NK-92 (cell line): ENCODE measurements around the gene NEU1.

ENCODE experiments used
- DNase-seq: peaks from one replicate; lab custom pipeline; 2025; ENCODE audit not compliant: unreplicated experiment; lab: John Stamatoyannopoulos, UW

NEU1 gene

GRCh38 chr6:31896856-31897611 lies 34.4 kb upstream of the NEU1 start:
- no peak for DNase-seq

GRCh38 chr6:31896493-31896855 lies 33.9 kb upstream of the NEU1 start:
- no peak for DNase-seq

- no peak for DNase-seq
Measured at GRCh38 chr6:31892821-31893220, 30.2 kb upstream of the NEU1 start.

GRCh38 chr6:31889331-31889972 lies 26.8 kb upstream of the NEU1 start:
- DNase-seq, result no peak

GRCh38 chr6:31888276-31889258 lies 25.9 kb upstream of the NEU1 start:
- no peak for DNase-seq

GRCh38 chr6:31887173-31888007 lies 24.8 kb upstream of the NEU1 start:
- DNase-seq, result no peak

GRCh38 chr6:31886541-31886991 lies 23.9 kb upstream of the NEU1 start:
- DNase-seq, result no peak

- DNase-seq, result no peak
Measured at GRCh38 chr6:31884528-31885035, 22.0 kb upstream of the NEU1 start.

- DNase-seq, result no peak
Measured at GRCh38 chr6:31883676-31884075, 21.1 kb upstream of the NEU1 start.

GRCh38 chr6:31882344-31882743 lies 19.7 kb upstream of the NEU1 start:
- DNase-seq, result no peak

- DNase-seq, result no peak
Measured at GRCh38 chr6:31881136-31881859, 18.7 kb upstream of the NEU1 start.

GRCh38 chr6:31880616-31881015 lies 18.0 kb upstream of the NEU1 start:
- DNase-seq, result no peak

GRCh38 chr6:31879901-31880300 lies 17.3 kb upstream of the NEU1 start:
- no peak for DNase-seq

- DNase-seq, result no peak
Measured at GRCh38 chr6:31879143-31879542, 16.5 kb upstream of the NEU1 start.

- no peak for DNase-seq
Measured at GRCh38 chr6:31878726-31879125, 16.1 kb upstream of the NEU1 start, which contains the start of gene SLC44A4. Gene SLC44A4 (minus strand): TSS chr6:31878997. CDS start chr6:31878980, 17 bp downstream.

- DNase-seq, result no peak
Measured at GRCh38 chr6:31878222-31878621, 15.6 kb upstream of the NEU1 start.

- no peak for DNase-seq
Measured at GRCh38 chr6:31877651-31878161, 15.1 kb upstream of the NEU1 start.

- no peak for DNase-seq
Measured at GRCh38 chr6:31877125-31877650, 14.6 kb upstream of the NEU1 start.

GRCh38 chr6:31876357-31876756 lies 13.7 kb upstream of the NEU1 start:
- no peak for DNase-seq
